Measurements from ENCODE around the gene TIAM1. TPM values are rescaled to one million over a fixed set of nuclear protein-coding genes. Genes with fewer than 3 reads are reported as not detected.

TIAM1 gene
- total and polyA plus RNA-seq, 9 donors, result 3.6 to 26.7 (median 7.1) TPM

GRCh38 chr21:31124010-31124409 lies 220.1 kb downstream of the TIAM1 start:
- Histone ChIP-seq H3K36me3 (no peaks in the 10 kb centered on the region), H3K27me3 (no peaks in the 10 kb centered on the region), H3K4me1 (ENCODE audit: insufficient read depth) (no peaks in the 10 kb centered on the region), H3K9me3 (no peaks in the 10 kb centered on the region), H3K4me3 (no peak overlapping the region), H3K27ac (no peak overlapping the region)
- intact Hi-C loops (cut with DNase I), result no loop called here
- TF ChIP-seq POLR2A (IDR thresholded peaks at IDR 0.05) (no peak), EP300 (IDR thresholded peaks at IDR 0.05) (no peak)
- TF ChIP-seq, protein P1, sequence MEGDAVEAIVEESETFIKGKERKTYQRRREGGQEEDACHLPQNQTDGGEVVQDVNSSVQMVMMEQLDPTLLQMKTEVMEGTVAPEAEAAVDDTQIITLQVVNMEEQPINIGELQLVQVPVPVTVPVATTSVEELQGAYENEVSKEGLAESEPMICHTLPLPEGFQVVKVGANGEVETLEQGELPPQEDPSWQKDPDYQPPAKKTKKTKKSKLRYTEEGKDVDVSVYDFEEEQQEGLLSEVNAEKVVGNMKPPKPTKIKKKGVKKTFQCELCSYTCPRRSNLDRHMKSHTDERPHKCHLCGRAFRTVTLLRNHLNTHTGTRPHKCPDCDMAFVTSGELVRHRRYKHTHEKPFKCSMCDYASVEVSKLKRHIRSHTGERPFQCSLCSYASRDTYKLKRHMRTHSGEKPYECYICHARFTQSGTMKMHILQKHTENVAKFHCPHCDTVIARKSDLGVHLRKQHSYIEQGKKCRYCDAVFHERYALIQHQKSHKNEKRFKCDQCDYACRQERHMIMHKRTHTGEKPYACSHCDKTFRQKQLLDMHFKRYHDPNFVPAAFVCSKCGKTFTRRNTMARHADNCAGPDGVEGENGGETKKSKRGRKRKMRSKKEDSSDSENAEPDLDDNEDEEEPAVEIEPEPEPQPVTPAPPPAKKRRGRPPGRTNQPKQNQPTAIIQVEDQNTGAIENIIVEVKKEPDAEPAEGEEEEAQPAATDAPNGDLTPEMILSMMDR (IDR thresholded peaks at IDR 0.05), result no peak
- no peak for DNase-seq
- WGBS, 3 donors, result 53 to 62% (median 55%) methylated on average over 6 of the region's 6 CpGs

- Histone ChIP-seq H3K4me1 (ENCODE audit: insufficient read depth) (no peaks in the 10 kb centered on the region), H3K4me3 (no peak overlapping the region), H3K36me3 (no peaks in the 10 kb centered on the region), H3K9me3 (no peaks in the 10 kb centered on the region), H3K27me3 (no peaks in the 10 kb centered on the region), H3K27ac (no peak overlapping the region)
- TF ChIP-seq, protein P1 (IDR thresholded peaks at IDR 0.05), result no peak
- TF ChIP-seq POLR2A (IDR thresholded peaks at IDR 0.05), result no peak
- intact Hi-C loops (cut with DNase I), result no loop called here
- DNase-seq, result no peak
- 91 to 95% (median 93%) methylated on average over 6 of the region's 6 CpGs for WGBS, 3 donors
Observed at GRCh38 chr21:31119199-31119598, 224.9 kb downstream of the TIAM1 start.

DNA sequence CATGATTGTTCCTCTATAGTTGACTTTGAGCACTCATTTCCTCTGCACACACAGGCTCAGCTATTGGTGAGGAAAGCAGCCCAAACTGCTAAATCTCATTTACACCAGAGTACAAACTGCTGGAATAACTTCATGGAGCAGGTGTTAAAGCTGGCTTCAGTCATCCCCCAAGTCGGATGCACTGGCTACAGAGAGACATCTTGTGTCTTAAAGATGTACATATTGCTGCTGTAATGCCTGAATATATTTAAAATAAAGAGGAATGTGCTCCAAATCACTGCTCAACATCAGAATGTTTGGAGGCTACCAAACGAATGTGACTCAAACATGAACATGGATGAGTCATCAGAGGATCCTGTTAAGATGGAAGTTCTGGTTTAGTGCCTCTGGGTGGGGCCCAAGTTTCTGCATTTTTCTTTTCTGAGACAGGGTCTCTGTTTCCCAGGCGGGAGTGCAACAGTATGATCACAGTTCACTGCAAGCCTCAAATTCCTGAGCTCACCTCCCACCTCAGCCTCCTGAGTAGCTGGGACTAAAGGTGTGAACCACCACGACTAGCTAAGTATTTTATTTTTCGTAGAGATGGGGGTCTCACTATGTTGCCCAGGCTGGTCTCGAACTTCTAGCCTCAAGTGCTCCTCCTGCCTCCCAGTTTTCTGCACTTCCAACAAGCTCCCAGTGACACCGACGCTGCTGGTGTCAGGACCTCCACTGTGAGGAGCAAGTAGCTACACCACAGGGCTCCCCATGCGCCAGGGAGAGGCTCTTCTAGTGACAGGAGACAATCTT lies 226.7 kb downstream of the TIAM1 start:
- Histone ChIP-seq H3K27ac (no peak overlapping the region), H3K27me3 (no peaks in the 10 kb centered on the region), H3K4me1 (ENCODE audit: insufficient read depth) (no peaks in the 10 kb centered on the region), H3K9me3 (no peaks in the 10 kb centered on the region), H3K4me3 (no peak overlapping the region), H3K36me3 (no peaks in the 10 kb centered on the region)
- no peak for TF ChIP-seq EP300 (IDR thresholded peaks at IDR 0.05)
- no peak for TF ChIP-seq POLR2A (IDR thresholded peaks at IDR 0.05)
- TF ChIP-seq, protein P1 (IDR thresholded peaks at IDR 0.05), result no peak
- intact Hi-C loops (cut with DNase I), result no loop called here
- DNase-seq, result no peak
- WGBS, 3 donors, result 67 to 74% (median 74%) methylated on average over 9 of the region's 9 CpGs

DNA sequence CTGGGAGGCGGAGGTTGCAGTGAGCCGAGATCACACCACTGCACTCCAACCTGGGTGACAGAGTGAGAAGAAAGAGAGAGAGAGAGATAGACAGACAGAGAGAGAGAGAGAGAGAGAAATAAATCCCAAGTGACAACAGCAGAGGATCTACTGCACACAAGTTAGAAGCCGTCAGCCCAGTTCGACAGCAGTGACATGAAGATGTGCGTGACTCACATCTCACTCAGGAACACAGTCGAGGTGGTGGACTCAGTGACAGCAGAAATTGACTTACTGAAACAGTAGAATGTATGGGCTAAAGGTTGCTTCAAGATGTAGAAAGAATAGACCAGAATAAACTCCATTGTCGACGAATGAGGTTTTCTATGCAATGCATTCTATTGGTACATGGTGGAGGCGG lies 228.8 kb downstream of the TIAM1 start:
- Histone ChIP-seq H3K9me3 (no peaks in the 10 kb centered on the region), H3K4me1 (ENCODE audit: insufficient read depth) (no peaks in the 10 kb centered on the region), H3K36me3 (no peaks in the 10 kb centered on the region), H3K4me3 (no peak overlapping the region), H3K27ac (no peak overlapping the region), H3K27me3 (no peaks in the 10 kb centered on the region)
- no peak for DNase-seq
- 80 to 93% (median 86%) methylated on average over 9 of the region's 9 CpGs for WGBS, 3 donors
- intact Hi-C loops (cut with DNase I), result no loop called here
- TF ChIP-seq POLR2A (IDR thresholded peaks at IDR 0.05) (no peak), EP300 (IDR thresholded peaks at IDR 0.05) (no peak)
- TF ChIP-seq, protein P1 (IDR thresholded peaks at IDR 0.05), result no peak
